ENCODE measurements around the gene CMSS1.

Gene CMSS1

DNA sequence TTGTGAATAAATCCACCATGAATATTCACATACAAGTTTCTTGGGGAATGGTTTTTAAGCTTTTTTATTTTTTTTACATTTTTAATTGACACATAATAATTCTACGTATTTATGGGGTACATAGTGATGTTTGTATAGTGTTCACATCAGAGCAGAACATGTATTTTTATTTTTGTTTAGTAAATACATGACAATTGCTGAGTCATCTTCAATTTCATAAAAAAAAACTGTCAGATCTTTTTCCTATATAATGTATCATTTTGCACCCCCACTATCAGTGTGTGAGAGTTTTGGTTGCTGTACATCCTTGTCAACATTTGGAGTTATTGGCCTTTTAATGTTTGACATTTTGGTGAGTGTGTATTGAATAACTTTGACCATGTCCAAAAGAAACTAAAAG, 336.5 kb downstream of the CMSS1 start:
- DNase-seq: no peak

DNA sequence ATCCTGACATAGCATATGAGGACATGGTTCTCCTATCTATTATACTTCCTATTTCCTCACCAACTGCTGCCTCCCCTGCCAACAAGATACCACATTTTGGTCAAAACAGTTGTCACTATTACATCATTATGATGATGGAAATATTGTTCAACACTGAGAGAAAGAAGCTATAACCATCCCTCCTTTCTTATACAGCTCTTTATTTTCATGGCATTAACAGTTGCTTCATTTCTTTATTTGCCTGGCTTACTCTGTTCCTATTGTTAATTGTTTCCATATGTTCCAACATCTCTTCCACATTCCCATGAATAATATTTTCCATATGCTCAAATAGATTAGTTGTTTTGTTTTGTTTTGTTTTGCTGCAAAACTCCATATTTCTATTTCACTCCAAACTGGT, 337.5 kb downstream of the CMSS1 start:
- DNase-seq: no peak

DNA sequence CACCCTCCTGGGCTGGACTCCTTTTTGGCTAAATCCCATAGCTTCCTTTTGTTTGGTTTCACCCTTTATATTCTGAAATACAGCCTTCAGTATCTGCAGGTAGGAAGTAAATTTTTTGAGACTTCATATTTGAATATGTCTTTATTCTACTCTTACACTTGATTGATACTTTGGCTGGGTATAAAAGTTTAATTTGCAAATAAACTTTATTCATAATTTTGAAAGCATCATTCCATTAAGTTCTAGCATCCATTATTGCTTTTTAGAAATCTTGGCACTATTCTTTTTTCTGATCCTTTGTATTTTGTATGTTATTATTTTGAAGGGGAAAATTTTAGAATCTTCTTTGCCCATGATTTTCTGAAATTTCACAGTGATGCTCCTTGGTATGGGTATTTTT, 337.9 kb downstream of the CMSS1 start:
- no peak for DNase-seq

DNA sequence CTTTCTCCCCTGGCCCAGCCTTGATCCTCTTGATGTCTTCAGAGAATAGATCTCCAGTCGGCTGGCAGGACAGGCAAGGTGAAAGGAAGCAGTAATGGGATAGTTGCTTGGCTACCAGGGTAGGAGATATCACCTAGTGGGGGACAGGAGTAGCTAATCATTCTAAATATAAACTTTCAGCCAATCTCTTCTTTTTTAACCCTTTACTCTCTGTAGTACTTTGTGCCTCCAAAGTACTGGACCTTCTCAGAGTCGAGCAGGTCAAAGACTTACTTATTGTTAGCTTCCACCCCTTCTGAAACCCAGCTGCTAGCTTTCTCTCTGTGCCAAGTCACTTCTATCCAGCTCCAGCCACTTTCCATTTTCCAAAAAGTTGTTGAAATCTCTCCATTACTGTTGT, 340.0 kb downstream of the CMSS1 start:
- no peak for DNase-seq

DNA sequence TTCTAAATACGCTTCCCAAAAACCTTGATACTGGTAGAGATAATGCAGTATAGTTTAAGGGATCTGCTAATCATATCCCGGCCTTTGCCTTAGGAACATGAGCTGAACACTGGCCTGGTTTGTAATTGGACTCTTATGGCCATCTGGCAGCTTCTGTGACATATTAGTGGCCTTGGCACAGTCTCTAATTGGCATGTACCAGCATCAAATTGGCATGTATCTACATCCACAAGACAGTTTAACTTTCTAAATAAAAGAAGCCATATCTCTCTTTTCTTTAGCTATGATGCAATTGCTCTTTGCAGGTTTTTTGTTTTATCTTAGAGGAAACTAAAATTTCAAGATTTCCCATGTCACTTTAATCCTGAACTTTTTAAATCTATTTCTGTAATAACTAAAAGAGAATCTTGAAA, 341.3 kb downstream of the CMSS1 start:
- no peak for DNase-seq

DNA sequence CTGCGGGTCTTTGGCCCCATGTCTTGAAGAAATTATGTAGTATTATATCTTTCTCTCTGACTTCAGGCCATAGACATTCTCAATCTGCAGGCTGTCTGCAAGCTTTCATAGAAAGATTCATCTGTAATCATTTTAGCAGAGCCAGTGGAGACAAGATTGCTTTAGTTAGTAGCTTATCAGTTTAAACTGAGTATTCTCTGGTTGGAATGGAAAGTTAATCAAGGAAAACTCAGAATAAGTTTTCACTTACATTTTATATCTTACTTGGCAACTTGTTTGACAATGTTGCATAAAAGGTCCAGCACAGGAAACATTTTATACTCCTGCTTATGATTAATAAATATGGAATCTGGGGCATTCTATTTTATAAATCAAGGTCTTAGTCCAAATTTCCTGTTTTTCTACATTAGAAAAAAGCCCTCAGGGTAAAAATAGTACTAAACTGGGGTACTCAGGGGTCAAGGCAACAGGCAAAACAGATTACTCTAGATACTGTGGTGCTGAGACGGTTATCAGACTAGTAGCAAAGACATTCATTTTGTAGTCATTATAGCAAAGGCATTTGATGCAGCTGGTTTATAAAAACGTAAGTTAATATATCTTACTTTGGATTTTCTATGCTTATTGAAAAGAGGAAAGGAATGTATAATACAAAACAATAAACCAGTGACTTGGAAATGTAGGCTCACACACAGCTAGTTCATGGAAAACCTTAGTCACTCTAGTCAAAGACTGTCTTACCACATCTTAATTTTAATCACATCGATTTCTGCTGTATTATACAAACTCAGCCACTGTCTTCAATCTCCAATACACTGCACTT, 341.9 kb downstream of the CMSS1 start:
- no peak for DNase-seq

DNA sequence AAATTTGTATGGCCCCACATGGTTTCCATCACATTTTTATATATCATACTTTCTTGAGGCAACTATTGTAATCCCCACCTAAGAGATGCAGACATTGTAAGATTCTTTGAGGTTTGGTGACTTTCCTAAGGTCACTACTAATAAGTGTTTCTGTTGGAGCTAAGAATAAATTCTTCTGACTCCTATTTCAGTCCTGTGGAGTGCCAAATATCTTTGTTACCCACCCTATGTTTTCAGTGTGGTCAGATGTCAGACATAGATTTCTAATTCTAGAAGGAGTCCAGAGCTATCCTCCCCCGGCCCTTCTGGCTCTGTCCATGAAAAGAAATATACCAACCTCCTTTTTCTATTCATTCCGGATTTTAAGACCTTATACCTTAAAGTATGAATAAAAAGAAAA, 342.9 kb downstream of the CMSS1 start:
- no peak for DNase-seq

DNA sequence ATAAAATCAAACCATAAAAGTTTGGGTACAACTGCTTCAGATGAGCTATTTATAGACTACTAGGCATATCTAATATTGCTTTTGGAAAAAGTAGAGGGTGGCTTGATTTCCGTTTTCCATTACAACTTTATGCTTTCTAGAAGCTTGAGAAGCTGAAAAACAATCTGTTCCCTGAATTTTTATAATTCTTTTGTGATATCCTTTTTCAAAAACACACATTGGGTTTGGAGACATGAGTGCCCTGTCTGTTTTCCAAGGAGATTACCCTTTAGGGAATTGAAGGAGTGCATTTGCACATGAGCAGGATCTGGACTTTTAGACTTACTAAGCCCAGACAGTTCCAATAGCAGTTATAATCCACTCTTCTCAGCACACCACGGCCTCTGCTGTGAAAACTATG, 346.1 kb downstream of the CMSS1 start:
- no peak for DNase-seq

DNA sequence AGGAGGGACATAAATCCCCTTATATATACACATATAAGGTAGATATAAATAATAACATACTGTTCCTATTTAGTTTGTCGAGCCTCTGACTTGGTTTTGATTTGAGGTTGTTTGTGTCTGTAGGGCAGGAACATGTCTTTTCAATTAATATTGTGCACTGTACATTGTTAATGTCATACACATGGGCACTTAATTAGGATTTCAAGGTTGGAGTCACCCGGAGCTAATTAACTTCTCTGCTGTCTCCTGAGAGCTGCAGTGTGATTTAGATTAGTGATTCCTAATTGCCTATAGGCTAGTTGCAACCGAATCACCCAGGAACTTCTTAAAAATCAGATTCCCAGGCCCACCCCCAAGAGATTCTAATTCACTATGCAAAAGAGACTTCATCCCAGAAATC, 347.1 kb downstream of the CMSS1 start:
- no peak for DNase-seq

DNA sequence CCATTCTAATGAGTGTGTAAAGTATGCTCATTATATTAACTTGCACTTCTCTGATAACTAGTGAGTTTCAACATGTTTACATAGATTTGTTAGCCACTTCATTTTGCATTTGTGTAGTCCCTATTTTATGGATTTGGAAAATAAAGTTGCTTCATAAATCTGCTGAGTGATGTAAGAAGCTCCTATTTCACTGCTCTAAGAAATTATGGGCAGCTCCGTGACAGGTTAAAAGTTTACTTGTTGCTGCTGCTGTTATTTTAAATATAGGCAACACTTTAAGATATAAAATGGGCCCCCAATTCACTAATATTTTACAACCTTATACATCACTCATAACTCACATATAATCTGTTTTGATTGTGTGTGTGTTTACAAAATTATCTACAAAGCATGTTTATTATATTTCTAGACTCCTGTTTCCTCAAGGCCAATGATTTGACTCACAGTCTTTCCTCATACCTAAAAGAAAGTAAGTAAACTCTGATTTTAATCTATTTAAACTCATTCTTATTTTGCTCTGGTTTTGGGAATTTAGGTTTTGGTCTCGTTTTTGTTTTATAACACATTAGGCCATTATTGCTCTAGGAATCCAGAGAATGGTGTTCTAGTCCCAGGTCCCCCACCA, 348.4 kb downstream of the CMSS1 start:
- DNase-seq: no peak

DNA sequence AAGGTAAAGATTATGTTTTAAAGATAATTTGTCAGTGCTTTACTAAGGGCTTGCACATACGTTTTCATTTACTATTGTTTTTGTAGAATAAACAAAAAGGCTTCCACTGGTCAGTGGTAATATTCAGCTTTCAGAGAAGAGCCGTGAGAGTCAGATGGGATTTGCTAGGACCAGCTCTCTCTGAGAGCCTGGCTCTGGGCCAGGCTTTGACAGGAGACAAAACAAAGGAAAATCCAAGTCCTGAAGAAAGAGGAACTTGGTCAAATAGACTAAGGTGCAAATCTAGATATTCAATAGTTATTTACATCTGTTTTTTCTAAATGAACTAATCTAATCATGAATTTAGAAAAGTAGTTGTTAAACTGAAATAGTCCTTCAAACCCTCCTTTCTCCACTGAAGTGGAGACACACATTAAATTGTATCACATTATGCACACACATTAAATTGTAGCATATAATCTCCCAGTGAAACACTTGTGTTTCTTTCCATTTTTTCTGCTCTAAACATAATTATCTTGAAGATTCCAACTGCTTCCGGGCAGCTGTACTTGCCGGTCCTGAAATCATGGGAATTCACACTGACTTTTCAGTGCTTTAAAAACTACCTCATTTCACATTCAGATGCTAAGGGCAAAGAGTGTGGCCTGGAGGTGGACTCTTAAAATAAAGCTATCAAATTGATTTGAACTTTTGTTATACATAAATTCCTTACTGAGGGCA, 351.7 kb downstream of the CMSS1 start:
- no peak for DNase-seq

DNA sequence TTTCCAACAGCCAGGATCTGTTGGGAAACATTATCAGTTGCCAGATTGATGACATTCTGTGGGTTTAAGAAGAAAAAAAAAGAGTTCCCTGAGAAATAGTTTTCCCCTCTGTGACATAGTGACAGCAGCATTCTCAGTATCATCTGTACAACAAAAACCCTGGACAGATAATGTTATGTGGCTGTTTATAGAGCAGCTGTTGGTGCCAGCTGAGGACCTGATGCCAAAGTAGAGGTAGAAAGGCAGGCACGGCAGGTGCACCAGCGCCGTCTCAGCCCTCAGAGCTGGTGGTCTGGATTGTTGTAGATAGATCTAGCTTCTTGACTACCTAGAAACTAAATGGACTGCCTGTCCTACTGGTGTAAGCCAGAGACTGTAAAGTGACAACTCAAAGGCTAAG, 352.8 kb downstream of the CMSS1 start:
- no peak for DNase-seq

DNA sequence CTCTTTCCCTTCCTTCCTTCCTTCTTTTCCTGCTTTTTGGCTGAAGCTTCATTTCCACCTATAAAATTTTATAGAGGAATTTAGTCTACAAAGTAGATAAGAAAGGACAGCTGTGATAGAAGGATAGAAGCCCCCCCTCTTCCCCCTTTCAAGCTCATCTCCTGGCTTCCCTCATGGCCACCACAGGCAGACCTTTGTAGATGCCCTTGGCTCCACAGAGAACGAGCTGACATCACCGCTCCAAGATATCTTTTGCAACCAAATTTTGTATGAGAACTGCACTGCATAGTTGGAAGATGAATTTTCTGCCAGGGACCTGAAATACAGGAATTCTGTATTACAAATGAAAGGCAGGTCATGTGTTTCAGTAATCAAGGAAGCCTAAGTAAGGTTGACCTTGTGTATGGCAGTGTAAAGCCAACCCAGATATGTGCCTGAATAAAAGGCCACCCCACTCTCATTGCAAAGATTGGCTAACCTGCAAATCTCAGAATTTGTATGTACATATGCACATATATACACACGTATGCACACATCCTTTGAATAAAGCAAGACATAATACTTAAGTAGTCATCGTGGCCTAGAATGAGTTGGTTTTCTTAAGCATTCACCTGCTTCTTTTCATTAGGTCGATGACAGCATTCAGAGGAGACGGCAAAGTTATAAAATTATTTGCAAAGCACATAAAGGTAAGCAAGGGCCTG, 353.7 kb downstream of the CMSS1 start:
- DNase-seq: no peak

DNA sequence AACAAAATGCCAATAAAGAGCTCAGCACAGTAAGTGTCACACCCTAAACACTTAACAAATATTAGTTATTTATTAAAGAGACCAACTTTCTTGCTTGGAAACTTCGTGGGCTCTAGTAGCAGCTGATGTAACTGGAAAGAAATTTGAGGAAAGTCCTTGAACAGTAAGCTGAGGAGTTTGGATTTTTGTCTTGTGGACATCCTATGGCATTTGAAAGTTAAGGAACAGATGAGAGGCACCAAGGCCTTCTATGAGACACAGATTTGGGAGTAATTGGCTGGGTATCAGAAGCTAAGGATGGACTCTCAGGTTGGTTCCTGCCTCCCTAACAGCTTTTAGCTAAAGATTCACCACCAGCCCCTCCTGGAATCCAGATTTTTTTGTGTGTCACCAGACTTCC, 356.3 kb downstream of the CMSS1 start:
- no peak for DNase-seq

DNA sequence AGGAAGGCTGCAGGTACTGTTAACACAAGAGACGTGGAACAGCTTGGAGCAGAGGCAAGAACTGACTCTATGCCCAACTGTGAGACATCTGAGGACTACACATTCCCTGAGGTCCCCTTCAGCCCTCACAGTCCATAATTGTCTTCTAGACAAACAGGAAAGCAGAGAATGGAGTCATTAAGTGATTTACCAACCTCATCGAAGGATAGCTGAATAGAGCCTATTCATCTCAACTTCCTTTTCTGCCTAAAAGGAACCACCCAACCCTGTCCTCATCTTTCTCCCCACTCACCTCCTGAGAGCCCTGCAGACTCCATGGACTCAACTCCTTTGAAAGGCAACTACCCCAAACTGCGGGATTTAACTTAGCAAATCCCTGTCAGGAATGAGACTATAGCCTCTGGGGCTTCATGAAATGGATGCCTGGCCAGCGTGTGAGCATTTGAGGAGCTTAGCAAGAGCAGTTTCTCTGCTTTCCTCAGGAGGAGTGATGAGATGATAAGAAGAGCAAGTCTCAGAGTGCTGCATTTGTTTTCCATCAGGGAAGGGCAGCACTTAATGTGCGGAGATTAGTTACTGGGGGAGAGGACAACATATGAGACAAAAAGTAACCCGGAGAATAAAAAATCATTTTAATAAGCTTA, 358.1 kb downstream of the CMSS1 start:
- DNase-seq: no peak

DNA sequence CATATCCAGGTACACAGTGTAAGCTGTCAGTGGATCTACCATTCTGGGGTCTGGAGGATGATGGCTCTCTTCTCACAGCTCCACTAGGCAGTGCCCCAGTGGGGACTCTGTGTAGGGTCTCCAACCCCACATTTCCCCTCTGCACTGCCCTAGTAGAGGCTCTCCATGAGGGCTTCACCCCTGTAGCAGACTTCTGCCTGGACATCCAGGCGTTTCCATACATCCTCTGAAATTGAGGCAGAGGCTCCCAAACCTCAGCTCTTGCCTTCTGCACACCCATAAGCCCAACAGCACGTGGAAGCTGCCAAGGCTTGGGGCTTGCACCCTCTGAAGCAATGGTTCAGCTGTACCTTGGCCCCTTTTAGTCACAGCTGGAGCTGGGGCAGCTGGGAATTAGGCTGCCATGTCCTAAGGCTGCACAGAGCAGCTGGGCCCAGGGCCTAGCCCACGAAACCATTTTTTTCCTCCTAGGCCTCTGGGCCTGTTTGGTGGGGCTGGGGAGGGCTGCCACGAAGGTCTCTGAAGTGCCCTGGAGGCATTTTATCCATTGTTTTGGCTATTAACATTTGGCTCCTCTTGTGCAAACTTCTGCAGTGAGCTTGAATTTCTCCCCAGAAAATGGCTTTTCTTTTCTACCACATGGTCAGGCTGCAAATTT, 362.2 kb downstream of the CMSS1 start:
- DNase-seq: no peak

DNA sequence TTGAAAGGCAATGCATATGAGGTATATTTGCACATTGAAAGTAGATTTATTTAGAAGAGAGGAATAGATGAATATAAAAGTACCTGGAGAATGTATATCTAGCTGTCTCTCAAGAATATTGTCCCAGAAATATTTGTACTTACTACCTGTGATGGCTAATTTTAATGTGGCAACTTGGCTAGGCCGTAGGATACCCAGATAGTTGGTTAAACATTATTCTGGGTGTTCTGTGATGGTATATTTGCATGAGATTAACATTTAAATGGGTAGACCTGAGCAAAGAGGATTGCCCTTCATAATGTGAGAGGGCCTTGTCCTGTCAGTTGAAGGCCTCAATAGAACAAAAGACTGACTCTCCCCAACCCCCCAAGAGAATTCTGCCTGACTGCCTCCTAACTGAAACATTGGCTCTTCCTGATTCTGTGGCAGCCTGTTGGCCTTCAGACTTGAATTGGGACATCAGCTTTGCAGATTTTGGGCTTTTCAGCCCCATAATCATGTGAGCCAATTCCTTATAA, 366.0 kb downstream of the CMSS1 start:
- no peak for DNase-seq

DNA sequence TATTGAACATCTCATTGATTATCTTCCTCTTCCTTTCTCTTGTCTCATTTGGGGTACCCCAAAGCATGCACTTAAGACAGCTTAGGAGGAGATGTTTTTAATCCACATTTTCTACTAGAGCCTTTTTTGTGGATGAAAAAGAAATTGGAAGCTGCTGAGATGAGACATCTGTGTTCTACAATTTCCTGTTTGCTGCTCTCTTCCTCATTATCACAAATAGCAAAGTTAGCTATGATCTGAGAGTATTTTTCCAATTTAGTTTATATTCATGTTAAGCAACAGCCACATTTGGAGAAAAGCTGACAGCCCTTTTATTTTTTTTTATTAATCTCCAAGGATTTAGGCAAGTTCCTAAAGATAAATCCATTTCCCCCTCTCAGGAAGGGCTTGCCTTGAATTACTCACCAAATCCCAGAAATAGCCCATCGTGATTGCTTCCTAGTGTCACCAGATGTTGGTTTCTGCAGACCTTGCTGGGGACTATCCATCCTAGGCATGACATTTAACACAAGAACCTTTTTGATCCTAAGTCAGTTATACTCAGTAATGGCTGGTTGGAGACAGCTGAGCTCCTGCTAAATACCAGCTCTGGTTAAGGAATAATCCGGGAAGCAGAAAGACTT, 367.4 kb downstream of the CMSS1 start:
- DNase-seq: no peak

DNA sequence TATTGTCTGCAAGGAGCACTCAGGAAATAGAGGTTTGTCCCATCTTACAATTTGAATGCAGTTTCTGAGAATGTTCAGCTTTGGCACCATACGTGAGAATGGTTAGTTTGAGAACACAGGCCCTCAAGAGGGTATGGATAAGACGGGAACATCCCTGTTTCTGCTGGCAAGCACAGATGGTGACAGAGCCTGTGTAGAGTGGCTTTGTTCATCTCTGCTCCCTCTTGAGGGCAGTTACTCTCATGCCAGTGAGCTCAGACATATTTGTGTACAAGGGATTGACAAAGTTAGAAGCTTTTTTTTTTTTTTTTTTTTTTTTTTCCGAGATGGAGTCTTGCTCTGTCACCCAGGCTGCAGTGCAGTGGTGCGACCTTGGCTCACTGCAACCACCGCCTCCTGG, 368.2 kb downstream of the CMSS1 start:
- DNase-seq: no peak

DNA sequence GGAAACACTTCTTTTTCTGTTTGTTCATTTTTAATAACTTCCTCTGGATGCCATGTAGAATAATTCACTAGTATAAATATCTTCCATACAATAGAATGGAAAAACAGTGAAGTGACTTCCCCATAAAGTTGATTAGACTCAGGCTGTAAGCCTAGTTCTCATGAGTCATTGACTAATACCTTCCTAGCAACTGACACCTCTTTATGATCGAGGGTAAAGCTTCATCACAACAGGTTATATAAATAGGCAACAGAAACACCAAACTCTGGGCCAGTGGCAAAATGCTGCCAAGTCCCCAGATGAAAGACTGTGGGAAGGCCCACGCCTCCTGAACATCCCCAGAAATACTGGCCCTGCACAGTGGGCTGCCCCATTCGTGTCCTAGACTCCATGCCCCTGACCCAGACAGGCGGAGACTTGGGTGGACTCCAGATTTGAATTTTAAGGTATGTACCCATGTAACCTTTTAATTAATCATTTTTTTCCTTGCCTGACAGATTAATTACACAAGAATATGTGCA, 371.8 kb downstream of the CMSS1 start:
- no peak for DNase-seq

DNA sequence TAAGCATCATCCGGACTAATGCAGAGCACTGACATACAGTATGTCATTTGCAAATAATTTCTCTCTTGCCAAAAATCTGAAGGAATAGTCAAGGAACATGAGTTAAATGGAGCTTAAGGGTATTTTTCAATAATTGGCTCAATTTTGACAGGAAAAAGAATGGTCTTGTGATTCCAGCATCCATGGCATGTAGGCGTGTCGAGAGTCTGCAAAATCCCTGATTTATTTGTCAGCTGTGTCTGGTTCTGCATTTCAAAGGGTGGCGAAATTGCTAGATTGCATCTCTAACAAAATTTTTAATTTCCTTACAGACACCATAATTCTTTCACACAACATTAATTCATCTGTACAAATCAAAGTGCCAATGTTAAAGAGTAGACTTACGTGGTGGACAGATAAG, 377.7 kb downstream of the CMSS1 start:
- no peak for DNase-seq
